ENCODE results near the gene FBXL14. TPM values are rescaled to one million over a fixed set of nuclear protein-coding genes. Genes with fewer than 3 reads are reported as not detected.

FBXL14 gene
- polyA plus RNA-seq, 1 donor: 10.3 TPM

- 90% methylated on average over 2 of the region's 11 CpGs for WGBS (ENCODE audit: insufficient coverage, low lambda C conversion rate)
- no peak for DNase-seq
- peaks cover 3% of the 10 kb centered on the region for H3K9me3 ChIP-seq (ENCODE audit: control insufficient read depth, low read depth, low read length)
- no peak overlapping the region for H3K27ac ChIP-seq (ENCODE audit: low read length)
- peaks cover 3% of the 10 kb centered on the region for H3K4me1 ChIP-seq (ENCODE audit: control insufficient read depth, insufficient read depth, low read length)
- H3K4me3 ChIP-seq (ENCODE audit: low read length): no peak overlapping the region
- peaks cover 81% of the 10 kb centered on the region for H3K27me3 ChIP-seq (ENCODE audit: control insufficient read depth, insufficient read depth, low read length)
- no peaks in the 10 kb centered on the region for H3K36me3 ChIP-seq (ENCODE audit: control insufficient read depth, insufficient read depth, low read length)
Measured at GRCh38 chr12:1532375-1533165, 61.8 kb downstream of the FBXL14 start.

GRCh38 chr12:1531654-1532374 is 62.6 kb downstream of the FBXL14 start:
- DNase-seq: no peak
- H3K27me3 ChIP-seq (ENCODE audit: control insufficient read depth, insufficient read depth, low read length): peaks cover 78% of the 10 kb centered on the region
- peaks cover 3% of the 10 kb centered on the region for H3K9me3 ChIP-seq (ENCODE audit: control insufficient read depth, low read depth, low read length)
- H3K4me1 ChIP-seq (ENCODE audit: control insufficient read depth, insufficient read depth, low read length): peaks cover 3% of the 10 kb centered on the region
- H3K36me3 ChIP-seq (ENCODE audit: control insufficient read depth, insufficient read depth, low read length): no peaks in the 10 kb centered on the region
- H3K4me3 ChIP-seq (ENCODE audit: low read length): peak overlapping the region; percentile 38
- H3K27ac ChIP-seq (ENCODE audit: low read length): no peak overlapping the region
- no CpG with 5 or more reads among the region's 26 CpGs for WGBS (ENCODE audit: insufficient coverage, low lambda C conversion rate)

- Histone ChIP-seq H3K4me1 (ENCODE audit: control insufficient read depth, insufficient read depth, low read length) (peaks cover 3% of the 10 kb centered on the region), H3K36me3 (ENCODE audit: control insufficient read depth, insufficient read depth, low read length) (no peaks in the 10 kb centered on the region), H3K4me3 (ENCODE audit: low read length) (peak overlapping the region; percentile 38), H3K27me3 (ENCODE audit: control insufficient read depth, insufficient read depth, low read length) (peaks cover 74% of the 10 kb centered on the region), H3K9me3 (ENCODE audit: control insufficient read depth, low read depth, low read length) (peaks cover 3% of the 10 kb centered on the region), H3K27ac (ENCODE audit: low read length) (no peak overlapping the region)
- DNase-seq: no peak
- WGBS (ENCODE audit: insufficient coverage, low lambda C conversion rate): no CpG with 5 or more reads among the region's 56 CpGs
Measured at GRCh38 chr12:1531153-1531653, 63.2 kb downstream of the FBXL14 start.

GRCh38 chr12:1530592-1531152 is 63.7 kb downstream of the FBXL14 start:
- Histone ChIP-seq H3K4me3 (ENCODE audit: low read length) (no peak overlapping the region), H3K4me1 (ENCODE audit: control insufficient read depth, insufficient read depth, low read length) (peaks cover 3% of the 10 kb centered on the region), H3K27ac (ENCODE audit: low read length) (no peak overlapping the region), H3K27me3 (ENCODE audit: control insufficient read depth, insufficient read depth, low read length) (peaks cover 69% of the 10 kb centered on the region), H3K36me3 (ENCODE audit: control insufficient read depth, insufficient read depth, low read length) (no peaks in the 10 kb centered on the region), H3K9me3 (ENCODE audit: control insufficient read depth, low read depth, low read length) (peaks cover 3% of the 10 kb centered on the region)
- no CpG with 5 or more reads among the region's 99 CpGs for WGBS (ENCODE audit: insufficient coverage, low lambda C conversion rate)
- no peak for DNase-seq

- H3K36me3 ChIP-seq (ENCODE audit: control insufficient read depth, insufficient read depth, low read length): no peaks in the 10 kb centered on the region
- peak in 1 of 2 donors; percentile 32 for DNase-seq
- H3K4me3 ChIP-seq (ENCODE audit: low read length): peak overlapping the region; percentile 13
- peaks cover 64% of the 10 kb centered on the region for H3K27me3 ChIP-seq (ENCODE audit: control insufficient read depth, insufficient read depth, low read length)
- H3K27ac ChIP-seq (ENCODE audit: low read length): no peak overlapping the region
- peaks cover 3% of the 10 kb centered on the region for H3K9me3 ChIP-seq (ENCODE audit: control insufficient read depth, low read depth, low read length)
- H3K4me1 ChIP-seq (ENCODE audit: control insufficient read depth, insufficient read depth, low read length): peaks cover 3% of the 10 kb centered on the region
- WGBS (ENCODE audit: insufficient coverage, low lambda C conversion rate): no CpG with 5 or more reads among the region's 101 CpGs
Measured at GRCh38 chr12:1529862-1530591, 64.4 kb downstream of the FBXL14 start.

GRCh38 chr12:1529228-1529861 is 65.0 kb downstream of the FBXL14 start:
- H3K9me3 ChIP-seq (ENCODE audit: control insufficient read depth, low read depth, low read length): peaks cover 3% of the 10 kb centered on the region
- peak overlapping the region; percentile 13 for H3K4me3 ChIP-seq (ENCODE audit: low read length)
- no CpG with 5 or more reads among the region's 11 CpGs for WGBS (ENCODE audit: insufficient coverage, low lambda C conversion rate)
- H3K27me3 ChIP-seq (ENCODE audit: control insufficient read depth, insufficient read depth, low read length): peaks cover 61% of the 10 kb centered on the region
- H3K4me1 ChIP-seq (ENCODE audit: control insufficient read depth, insufficient read depth, low read length): peaks cover 3% of the 10 kb centered on the region
- no peak for DNase-seq
- no peak overlapping the region for H3K27ac ChIP-seq (ENCODE audit: low read length)
- H3K36me3 ChIP-seq (ENCODE audit: control insufficient read depth, insufficient read depth, low read length): no peaks in the 10 kb centered on the region

GRCh38 chr12:1528791-1529190 is 65.6 kb downstream of the FBXL14 start:
- no CpG with 5 or more reads among the region's 3 CpGs for whole genome bisulfite sequencing (ENCODE audit: insufficient coverage, low lambda C conversion rate)
- peaks cover 59% of the 10 kb centered on the region for H3K27me3 ChIP-seq (ENCODE audit: control insufficient read depth, insufficient read depth, low read length)
- H3K36me3 ChIP-seq (ENCODE audit: control insufficient read depth, insufficient read depth, low read length): no peaks in the 10 kb centered on the region
- peak in 1 of 2 donors; percentile 53 for DNase-seq
- H3K27ac ChIP-seq (ENCODE audit: low read length): no peak overlapping the region
- H3K4me3 ChIP-seq (ENCODE audit: low read length): no peak overlapping the region
- peaks cover 3% of the 10 kb centered on the region for H3K4me1 ChIP-seq (ENCODE audit: control insufficient read depth, insufficient read depth, low read length)
- H3K9me3 ChIP-seq (ENCODE audit: control insufficient read depth, low read depth, low read length): peaks cover 3% of the 10 kb centered on the region

- peaks cover 3% of the 10 kb centered on the region for H3K4me1 ChIP-seq (ENCODE audit: control insufficient read depth, insufficient read depth, low read length)
- WGBS (ENCODE audit: insufficient coverage, low lambda C conversion rate): no CpG with 5 or more reads among the region's 4 CpGs
- H3K27me3 ChIP-seq (ENCODE audit: control insufficient read depth, insufficient read depth, low read length): peaks cover 55% of the 10 kb centered on the region
- H3K4me3 ChIP-seq (ENCODE audit: low read length): no peak overlapping the region
- DNase-seq: no peak
- no peak overlapping the region for H3K27ac ChIP-seq (ENCODE audit: low read length)
- no peaks in the 10 kb centered on the region for H3K36me3 ChIP-seq (ENCODE audit: control insufficient read depth, insufficient read depth, low read length)
- peaks cover 3% of the 10 kb centered on the region for H3K9me3 ChIP-seq (ENCODE audit: control insufficient read depth, low read depth, low read length)
Measured at GRCh38 chr12:1527789-1528188, 66.6 kb downstream of the FBXL14 start.

GRCh38 chr12:1525858-1526257 is 68.5 kb downstream of the FBXL14 start:
- H3K36me3 ChIP-seq (ENCODE audit: control insufficient read depth, insufficient read depth, low read length): no peaks in the 10 kb centered on the region
- peaks cover 3% of the 10 kb centered on the region for H3K4me1 ChIP-seq (ENCODE audit: control insufficient read depth, insufficient read depth, low read length)
- no peak overlapping the region for H3K4me3 ChIP-seq (ENCODE audit: low read length)
- no peak overlapping the region for H3K27ac ChIP-seq (ENCODE audit: low read length)
- no peak for DNase-seq
- no peaks in the 10 kb centered on the region for H3K9me3 ChIP-seq (ENCODE audit: control insufficient read depth, low read depth, low read length)
- WGBS (ENCODE audit: insufficient coverage, low lambda C conversion rate): 100% methylated on average over 1 of the region's 10 CpGs
- H3K27me3 ChIP-seq (ENCODE audit: control insufficient read depth, insufficient read depth, low read length): peaks cover 37% of the 10 kb centered on the region
